GM21529 (cell line): Measurements from ENCODE around the gene PDS5A.
"Not testable (repeated sequence)": the region's sequence is repeated elsewhere in the genome, so short reads cannot be mapped to it uniquely, and the experiment has no call there.

Experiments
- ATAC-seq: cut with Tn5 transposase; IDR thresholded peaks from one replicate; pipeline ENCODE4 v1.9.1; 2021; ENCODE audit not compliant: unreplicated experiment

PDS5A gene, protein sequence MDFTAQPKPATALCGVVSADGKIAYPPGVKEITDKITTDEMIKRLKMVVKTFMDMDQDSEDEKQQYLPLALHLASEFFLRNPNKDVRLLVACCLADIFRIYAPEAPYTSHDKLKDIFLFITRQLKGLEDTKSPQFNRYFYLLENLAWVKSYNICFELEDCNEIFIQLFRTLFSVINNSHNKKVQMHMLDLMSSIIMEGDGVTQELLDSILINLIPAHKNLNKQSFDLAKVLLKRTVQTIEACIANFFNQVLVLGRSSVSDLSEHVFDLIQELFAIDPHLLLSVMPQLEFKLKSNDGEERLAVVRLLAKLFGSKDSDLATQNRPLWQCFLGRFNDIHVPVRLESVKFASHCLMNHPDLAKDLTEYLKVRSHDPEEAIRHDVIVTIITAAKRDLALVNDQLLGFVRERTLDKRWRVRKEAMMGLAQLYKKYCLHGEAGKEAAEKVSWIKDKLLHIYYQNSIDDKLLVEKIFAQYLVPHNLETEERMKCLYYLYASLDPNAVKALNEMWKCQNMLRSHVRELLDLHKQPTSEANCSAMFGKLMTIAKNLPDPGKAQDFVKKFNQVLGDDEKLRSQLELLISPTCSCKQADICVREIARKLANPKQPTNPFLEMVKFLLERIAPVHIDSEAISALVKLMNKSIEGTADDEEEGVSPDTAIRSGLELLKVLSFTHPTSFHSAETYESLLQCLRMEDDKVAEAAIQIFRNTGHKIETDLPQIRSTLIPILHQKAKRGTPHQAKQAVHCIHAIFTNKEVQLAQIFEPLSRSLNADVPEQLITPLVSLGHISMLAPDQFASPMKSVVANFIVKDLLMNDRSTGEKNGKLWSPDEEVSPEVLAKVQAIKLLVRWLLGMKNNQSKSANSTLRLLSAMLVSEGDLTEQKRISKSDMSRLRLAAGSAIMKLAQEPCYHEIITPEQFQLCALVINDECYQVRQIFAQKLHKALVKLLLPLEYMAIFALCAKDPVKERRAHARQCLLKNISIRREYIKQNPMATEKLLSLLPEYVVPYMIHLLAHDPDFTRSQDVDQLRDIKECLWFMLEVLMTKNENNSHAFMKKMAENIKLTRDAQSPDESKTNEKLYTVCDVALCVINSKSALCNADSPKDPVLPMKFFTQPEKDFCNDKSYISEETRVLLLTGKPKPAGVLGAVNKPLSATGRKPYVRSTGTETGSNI (N-terminal part only)

DNA sequence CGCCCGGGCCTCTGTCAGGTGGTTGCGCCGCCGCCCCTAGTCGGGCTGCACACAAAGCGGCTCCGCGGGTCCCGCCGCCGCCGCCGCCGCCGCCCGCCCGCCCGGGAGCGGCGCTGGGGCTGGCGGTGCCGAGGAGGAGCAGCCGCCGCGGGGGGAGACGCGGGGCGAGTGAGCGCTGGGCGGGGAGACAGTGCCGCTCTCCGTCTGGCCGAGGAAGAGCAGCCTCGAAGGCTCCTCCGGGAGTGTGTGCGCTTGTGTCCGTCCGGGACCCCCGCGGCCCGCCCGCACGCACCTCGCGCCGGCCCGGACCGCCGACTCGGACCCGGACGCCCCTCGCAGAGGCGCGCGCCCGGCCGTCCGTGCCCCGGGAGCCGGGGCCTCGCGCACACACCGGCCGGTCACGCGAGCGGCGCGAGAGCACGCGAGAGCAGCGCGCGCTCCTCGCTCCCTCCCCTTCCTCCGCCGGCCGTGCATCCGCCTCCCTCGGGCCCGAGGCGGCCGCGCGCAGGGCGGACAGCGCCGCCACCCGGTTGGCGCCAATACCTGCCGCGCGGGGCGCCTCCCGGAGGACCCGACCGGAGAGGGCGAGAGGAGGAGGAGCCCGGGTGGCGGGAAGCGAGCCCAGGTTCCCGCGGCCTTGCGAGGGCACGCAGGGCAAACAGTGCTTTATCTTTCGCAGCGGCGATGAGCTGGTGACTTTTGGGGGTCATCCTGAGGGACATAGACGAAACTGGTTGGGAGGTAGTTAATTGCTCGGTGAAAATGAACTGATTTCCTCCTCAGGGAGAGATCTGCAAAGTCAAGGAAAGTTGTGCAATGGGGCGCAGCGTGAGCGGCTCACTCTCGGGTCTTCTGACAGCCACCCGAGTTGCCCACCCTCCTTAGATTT, at the start of gene PDS5A:
PDS5A (minus strand) TSS at position 423 of the 889 bp plus-strand sequence. CDS start 1,334 bp downstream, outside the sequence.
- ATAC-seq, result peak; percentile 72

DNA sequence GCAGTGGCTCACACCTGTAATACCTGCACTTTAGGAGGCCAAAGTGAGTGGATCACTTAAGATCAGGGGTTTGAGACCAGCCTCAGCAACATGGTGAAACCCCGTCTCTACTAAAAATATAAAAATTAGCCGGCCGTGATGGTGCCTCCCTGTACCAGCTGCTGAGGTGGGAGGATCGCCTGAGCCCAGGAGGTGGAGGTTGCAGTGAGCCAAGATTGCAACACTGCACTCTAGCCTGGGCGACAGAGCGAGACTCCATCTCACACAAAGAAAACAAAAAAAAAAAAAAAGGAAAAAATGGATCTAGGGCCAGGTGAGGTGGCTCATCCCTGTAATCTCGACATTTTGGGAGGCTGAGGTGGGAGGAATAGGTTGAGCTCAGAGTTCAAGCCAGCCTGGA, 46.3 kb upstream of the PDS5A start:
- ATAC-seq, result not testable (repeated sequence)

DNA sequence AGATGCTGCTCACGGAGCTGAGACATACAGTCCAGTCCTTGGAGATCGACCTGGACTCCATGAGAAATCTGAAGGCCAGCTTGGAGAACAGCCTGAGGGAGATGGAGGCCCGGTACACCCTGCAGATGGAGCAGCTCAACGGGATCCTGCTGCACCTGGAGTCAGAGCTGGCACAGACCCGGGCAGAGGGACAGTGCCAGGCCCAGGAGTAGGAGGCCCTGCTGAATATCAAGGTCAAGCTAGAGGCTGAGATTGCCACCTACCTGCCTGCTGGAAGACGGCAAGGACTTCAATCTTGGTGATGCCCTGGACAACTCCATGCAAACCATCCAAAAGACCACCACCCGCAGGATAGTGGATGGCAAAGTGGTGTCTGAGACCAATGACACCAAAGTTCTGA, 43.4 kb upstream of the PDS5A start:
- ATAC-seq, result not testable (repeated sequence)

DNA sequence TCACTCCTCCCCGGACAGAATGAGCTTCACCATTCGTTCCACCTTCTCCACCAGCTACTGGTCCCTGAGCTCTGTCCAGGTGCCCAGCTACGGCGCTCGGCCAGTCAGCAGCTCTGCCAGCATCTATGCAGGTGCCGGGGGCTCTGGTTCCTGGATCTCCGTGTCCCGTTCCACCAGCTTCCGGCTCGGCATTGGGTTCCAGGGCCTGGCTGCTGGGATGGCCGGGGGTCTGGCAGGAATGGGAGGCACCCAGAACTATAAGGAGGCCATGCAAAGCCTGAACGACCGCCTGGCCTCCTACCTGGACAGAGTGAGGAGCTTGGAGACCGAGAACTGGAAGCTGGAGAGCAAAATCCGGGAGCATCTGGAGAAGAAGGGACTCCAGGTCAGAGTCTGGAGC, 42.5 kb upstream of the PDS5A start:
- ATAC-seq, result no peak

DNA sequence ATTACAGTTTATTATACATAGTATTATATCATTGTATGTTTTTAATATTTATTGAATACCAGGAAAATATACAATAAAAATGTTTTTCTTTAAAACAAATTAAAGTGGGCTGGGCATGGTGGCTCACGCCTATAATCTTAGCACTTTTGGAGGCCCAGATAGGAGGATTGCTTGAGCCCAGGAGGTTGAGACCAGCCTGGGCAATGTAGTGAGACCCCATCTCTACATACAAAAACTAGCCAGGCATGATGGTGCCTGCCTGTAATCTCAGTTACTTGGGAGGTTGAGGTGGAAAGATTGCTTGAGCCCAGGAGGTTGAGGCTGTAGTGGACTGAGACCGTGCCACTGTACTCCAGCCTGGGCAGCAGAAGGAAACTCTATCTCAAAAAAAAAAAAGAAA, 38.3 kb upstream of the PDS5A start:
- no peak for ATAC-seq

DNA sequence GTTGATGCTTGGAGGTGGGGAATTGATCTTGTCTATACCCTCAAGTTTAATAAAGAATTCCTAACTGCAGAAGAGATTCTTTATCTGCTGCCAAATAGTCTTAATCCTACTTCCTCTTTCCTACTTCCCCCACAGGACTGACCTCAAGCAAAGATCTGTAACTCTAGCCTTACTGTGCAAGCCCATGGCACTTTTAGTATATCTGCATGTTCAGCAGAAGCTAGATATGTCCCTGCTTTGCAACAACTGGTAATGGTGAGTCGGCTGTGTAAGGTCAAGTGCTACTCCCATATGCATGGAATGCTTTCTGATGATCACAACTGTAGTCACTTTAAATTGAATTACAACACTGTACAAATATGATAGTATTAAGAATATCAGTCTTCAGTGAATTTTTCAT, 26.3 kb upstream of the PDS5A start:
- ATAC-seq, result no peak

DNA sequence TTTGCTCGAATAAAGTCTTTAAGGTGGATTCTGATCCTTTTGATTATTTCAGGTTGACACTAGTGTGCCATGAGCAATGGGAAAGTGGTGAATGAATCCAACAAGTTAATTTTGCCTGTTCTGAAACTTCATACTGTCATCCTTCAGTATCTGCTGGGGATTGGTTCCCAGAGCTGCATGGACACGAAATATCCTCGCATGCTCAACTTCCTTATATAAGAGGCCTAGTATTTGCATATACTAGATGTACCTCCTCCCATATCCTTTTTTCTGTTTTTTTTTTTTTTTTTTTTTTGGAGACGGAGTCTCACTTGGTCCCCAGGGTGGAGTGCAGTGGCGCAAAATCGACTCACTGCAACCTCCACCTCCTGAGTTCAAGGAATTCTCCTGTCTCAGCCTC, 23.0 kb upstream of the PDS5A start:
- ATAC-seq, result no peak

DNA sequence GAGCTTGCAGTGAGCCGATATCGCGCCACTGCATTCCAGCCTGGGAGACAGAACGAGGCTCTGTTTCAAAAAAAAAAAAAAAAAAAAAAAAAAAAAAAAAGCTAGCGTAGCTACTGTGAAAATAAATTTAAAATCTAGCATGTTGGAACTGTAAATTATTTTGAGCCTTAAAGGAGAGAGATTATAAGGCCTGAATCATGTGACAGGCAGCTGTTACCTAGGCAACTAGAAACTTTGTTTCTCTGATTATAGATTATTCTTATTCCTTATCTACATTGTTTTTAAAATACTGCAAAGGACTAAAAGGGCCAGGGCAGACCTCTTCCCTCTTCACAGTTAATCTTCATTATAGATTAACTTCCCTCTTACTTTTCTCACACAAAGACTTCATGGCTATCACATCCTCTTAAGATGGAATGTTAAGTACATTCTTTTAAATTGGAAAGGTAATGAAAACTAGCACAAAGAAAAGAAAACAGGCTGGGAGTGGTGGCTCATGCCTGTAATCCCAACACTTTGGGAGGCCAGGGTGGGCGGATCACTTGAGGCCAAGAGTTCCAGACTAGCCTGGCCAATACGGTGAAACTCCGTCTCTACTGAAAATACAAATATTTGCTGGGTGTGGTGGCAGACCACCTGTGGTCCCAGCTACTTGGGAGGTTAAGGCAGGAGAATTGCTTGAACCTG, 21.1 kb upstream of the PDS5A start:
- no peak for ATAC-seq

DNA sequence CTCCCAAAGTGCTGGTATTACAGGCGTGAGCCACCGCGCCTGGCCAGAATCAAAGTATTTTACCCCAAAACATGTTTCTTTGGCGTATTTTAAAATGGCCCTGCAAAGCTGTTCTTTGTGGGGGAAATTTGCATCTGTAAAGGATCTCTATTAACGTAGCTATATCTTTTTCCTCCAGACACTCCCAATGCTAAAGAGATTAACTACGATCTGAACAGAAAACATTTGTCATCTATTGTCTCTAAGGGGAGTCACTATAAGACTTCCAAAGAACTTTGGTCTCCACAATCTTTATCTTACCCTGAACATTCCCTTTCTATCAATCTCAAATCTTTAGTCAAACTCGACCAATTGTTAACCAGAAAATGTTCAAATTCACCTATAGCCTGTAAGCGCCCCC, 19.1 kb upstream of the PDS5A start:
- no peak for ATAC-seq

DNA sequence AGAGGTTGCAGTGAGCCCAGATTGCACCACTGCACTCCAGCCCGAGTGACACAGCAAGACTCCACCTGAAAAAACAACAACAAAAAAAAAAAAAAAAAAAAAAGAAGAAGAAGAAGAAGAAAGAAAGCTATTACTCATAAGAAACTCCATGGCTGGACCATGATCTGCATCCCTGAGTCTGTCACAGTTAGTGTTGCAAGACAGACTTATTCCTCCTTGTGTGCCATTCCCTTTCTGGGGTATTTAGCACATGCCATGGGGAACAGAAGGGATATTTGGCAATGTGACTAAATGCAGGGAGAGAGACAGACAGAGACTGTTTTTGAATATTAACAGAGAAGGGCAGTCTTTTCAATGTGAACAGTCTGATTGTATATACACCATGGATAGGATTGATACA, 16.7 kb upstream of the PDS5A start:
- no peak for ATAC-seq

DNA sequence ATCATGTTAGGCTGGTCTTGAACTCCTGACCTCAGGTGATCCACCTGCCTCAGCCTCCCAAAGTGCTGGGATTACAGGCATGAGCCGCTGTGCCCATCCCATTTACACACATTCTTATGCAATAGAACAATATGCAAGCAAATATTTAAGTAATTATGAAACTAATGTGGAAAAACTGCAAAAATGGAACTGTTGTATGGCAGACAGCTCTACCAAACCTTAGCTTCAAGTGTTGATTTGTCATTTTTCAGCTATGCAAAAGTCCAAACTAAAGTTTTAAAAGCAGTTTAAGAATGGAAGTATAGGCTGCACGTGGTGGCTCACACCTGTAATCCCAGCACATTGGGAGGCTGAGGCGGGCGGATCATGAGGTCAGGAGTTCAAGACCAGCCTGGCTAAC, 11.7 kb upstream of the PDS5A start:
- ATAC-seq, result not testable (repeated sequence)

DNA sequence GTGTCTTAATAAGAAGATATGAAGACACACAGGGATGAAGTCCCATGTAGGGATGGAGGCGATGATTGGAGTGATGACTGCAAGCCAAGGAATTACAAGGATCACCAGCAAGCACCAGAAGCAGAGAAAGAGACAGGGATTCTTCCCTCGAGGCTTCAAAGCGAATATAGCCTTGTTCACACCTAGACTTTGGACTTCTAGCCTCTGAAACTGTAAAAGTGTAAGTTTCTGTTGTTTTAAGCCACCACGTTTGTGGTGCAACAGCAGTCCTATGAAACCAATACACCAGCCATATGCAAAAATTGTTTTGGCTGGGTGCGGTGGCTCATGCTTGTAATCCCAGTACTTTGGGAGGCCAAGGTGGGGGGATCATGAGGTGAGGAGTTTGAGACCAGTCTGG, 9.8 kb upstream of the PDS5A start:
- ATAC-seq, result no peak

DNA sequence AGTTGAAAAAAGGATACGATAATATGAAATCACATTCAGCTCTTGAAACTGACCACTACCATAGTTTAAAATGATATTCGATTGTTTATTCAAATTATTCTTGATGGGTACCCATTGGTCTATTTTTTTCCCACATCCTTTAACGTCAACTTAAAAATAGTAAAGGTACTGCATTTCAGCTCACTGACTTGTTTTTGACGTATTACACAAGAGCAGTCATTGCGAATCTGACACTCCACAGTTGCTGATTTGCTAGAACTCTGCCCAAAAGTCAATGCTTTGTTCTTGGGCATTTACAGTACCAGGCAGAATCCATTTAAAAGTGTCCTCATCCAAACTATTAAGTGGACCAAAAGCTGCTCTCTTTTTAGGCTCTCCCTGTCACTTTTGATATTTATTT, 1.2 kb upstream of the PDS5A start:
- no peak for ATAC-seq

DNA sequence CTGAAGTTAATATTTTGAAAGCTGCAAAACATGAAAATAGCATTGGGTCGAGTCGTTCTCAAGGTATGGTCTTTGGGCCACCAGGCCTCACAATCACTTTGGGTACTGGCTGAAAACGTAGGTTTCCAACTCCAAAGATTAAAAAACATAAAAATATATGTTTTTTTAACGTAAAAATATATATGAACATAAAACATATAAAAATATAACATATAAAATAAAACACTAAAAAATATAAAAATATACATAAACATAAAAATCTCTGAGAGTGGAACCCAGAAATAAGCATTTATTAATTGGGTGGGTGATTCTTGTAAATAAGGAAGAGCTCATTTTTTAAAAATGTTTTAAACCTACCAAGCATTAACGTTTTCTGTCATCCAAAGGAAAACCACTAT, 666 bp upstream of the PDS5A start:
- no peak for ATAC-seq

DNA sequence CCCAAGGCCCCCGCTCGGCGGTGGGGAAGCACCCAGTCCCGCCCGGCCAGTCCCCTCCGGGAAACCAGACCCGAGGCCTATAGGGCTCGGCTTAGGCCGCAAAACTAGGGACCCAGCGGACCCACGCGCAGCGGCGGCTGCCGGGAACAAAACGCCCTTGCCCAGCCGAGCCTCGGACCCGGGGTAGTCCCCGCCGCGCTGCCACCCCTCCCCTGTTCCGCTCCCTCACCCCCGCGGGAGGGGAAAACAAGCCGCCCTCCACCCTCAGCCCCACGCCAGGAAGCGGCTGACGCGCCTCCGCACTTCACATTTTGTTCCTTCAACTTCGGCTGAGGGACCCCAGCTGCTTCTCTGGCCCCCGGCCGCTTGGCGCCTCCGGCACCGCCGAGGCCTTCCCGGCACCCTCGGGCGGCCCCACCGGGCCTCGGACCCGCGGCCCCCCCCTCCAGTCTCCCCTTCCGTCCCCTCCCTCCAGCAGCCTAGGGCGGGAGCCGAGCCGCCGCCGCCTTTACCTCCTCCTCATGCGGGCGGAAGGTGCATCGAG, 694 bp downstream of the PDS5A start:
- peak; percentile 25 for ATAC-seq

DNA sequence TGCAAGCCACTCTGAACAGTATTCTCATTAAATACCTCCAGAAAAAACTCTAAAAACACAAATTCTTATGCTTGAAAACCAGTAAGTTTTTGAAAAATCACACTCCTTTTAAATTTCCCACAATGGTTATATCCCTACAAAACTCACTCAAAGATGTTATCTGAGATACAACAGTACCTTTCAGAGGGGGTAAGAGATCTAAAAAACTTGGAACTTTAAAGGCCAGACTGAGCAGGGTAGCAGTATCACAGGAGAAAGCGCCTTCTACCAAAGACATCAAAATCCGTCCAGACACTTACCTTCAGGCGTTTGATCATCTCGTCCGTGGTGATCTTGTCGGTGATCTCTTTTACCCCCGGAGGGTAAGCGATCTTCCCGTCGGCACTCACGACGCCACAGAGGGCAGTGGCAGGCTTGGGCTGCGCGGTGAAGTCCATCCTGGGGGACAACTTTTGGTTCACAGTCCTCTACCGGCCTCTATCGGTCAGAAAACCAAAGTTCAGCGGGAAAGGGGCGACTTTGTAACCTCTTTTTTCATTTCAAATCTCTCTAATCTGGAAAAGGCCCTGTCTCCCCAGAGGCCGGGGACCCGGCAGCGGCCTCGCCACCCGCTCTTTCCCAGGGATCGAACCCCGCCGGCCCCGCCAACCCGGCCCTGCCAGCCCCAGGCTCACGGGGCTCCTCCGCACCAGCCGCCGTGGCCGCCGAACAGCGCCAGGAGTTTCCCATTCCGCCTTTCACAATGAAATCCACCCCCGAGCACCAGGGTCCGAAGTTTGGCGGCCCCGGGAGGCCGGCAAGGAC, 1.4 kb downstream of the PDS5A start:
- ATAC-seq, result peak; percentile 39

DNA sequence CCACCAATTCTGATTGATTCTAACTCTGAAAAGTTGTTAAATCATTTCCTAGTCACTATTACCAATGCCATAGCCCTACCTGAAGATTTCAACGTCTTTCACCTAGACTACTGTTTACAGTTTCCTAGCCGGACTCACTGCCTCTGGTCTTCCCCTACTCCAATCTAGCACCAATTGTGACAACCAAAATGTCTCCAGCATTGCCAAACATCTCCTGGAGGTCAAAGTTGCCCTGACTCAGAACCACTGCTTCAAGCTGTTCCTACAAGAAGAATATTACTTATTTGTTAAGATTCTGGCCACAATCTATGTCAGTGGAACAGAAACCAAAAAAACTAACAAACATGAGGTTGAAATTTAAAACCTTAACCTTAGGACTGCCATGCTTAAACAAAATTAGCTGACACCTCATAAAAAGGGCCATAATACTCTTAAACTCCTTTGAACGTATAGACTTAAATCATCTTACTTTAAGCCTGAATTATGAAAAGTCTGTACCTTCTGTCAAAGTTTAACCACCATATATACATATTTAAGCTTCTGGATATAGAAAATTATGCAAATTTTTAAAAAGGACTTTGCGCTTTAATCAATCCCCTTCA, 2.1 kb downstream of the PDS5A start:
- no peak for ATAC-seq

DNA sequence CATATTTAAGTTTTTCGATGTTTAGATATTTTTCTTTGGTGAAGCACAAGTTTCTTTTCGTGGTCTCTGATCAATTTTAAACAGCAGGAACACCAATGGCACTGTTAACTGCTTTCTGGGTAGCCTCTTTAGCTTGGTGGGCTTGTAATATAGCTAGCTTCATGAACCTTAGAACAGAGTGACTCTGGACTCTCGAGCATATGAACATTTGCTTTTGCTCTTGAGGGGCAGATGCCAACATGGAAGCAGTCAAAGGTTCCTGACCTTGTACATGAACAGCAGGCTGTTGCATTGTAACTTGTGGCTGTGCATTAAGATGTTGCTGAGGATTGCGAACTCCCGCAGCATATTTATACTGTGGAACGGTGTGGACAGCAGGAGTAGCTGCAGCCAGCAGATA, 4.7 kb downstream of the PDS5A start:
- ATAC-seq, result not testable (repeated sequence)
